Measurements from ENCODE around the gene HDAC1.

DNA sequence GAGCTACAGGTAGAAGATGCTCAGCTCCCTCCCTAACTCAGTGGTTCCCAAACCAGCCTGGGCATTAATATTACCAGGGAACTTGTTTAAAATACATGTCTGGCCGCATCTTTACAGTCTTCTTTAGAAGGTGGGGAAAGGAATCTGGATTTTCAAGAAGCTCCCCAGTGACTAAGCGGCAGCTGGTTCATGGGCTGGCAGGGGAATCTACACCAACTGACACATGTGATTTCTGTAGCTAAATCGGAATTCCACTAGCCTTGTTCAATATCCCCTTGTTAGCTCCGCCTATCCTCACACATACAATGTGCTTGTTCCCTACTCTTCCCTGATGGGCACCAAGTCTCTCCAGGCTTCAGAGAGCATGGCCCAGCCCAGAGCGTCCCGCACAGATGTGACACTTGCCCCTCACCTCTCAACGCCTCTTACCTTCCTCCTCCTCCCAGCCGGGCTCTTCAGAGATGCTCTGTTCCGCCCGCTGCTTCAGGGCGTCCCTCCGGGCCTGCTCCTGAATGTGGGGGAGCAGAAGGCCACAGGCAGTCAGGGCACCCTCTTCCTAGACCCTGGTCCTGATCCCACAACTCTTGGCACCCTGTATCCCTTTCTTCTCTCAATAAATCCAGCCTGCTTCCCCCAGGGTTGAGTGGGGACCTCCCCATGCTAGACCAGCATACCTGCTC, 85.8 kb downstream of the HDAC1 start:
- TF ChIP-seq, protein P1, sequence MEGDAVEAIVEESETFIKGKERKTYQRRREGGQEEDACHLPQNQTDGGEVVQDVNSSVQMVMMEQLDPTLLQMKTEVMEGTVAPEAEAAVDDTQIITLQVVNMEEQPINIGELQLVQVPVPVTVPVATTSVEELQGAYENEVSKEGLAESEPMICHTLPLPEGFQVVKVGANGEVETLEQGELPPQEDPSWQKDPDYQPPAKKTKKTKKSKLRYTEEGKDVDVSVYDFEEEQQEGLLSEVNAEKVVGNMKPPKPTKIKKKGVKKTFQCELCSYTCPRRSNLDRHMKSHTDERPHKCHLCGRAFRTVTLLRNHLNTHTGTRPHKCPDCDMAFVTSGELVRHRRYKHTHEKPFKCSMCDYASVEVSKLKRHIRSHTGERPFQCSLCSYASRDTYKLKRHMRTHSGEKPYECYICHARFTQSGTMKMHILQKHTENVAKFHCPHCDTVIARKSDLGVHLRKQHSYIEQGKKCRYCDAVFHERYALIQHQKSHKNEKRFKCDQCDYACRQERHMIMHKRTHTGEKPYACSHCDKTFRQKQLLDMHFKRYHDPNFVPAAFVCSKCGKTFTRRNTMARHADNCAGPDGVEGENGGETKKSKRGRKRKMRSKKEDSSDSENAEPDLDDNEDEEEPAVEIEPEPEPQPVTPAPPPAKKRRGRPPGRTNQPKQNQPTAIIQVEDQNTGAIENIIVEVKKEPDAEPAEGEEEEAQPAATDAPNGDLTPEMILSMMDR (conservative IDR thresholded peaks at IDR 0.05 in 1 of 2, IDR thresholded peaks at IDR 0.05 in 1 of 2; ENCODE audit: low read depth in 1 of 2, low read length in 2 of 2), result no peak
- TF ChIP-seq EZH2 (IDR thresholded peaks at IDR 0.05; ENCODE audit: low read length, missing control alignments), result no peak

Measured in fibroblast of lung (primary cell).